H9 (cell line): Measurements from ENCODE around the gene KCTD17. TPM values are rescaled to one million over a fixed set of nuclear protein-coding genes. Genes with fewer than 3 reads are reported as not detected.

Source experiments
- DNase-seq: peaks from one replicate; pipeline ENCODE4 v3.0.0-alpha.2; 2017
- H2AFZ ChIP-seq: one replicate; pipeline ENCODE4 v1.6.1; 2013; ENCODE audit warnings: mild to moderate bottlenecking, low read length, control low read depth, moderate library complexity
- H2AK5ac ChIP-seq: 2 replicates; pipeline ENCODE4 v1.6.1; 2013; ENCODE audit warnings: low read length, control low read depth, mixed read lengths; ENCODE audit not compliant: insufficient read length
- H2BK120ac ChIP-seq: one replicate; pipeline ENCODE4 v1.6.1; 2013; ENCODE audit warnings: low read depth, mild to moderate bottlenecking, low read length, control low read depth, inconsistent platforms; ENCODE audit not compliant: poor library complexity, severe bottlenecking
- H2BK12ac ChIP-seq: 2 replicates; pipeline ENCODE4 v1.6.1; 2013; ENCODE audit warnings: low read length, control low read depth, mixed read lengths, low read depth; ENCODE audit not compliant: insufficient read length
- H2BK15ac ChIP-seq: 2 replicates; pipeline ENCODE4 v1.6.1; 2013; ENCODE audit warnings: low read depth, low read length, control low read depth
- H2BK20ac ChIP-seq: one replicate; pipeline ENCODE4 v1.6.1; 2013; ENCODE audit warnings: low read depth, mild to moderate bottlenecking, low read length, control low read depth, inconsistent platforms; ENCODE audit not compliant: poor library complexity, severe bottlenecking
- H2BK5ac ChIP-seq: 2 replicates; pipeline ENCODE4 v1.6.1; 2013; ENCODE audit warnings: low read length, control low read depth, mixed read lengths; ENCODE audit not compliant: insufficient read length
- H3K14ac ChIP-seq: 2 replicates; pipeline ENCODE4 v1.6.1; 2013; ENCODE audit warnings: low read length, control low read depth; ENCODE audit not compliant: insufficient read depth
- H3K18ac ChIP-seq: 2 replicates; pipeline ENCODE4 v1.6.1; 2013; ENCODE audit warnings: low read depth, mild to moderate bottlenecking, mixed read lengths, low read length, control low read depth; ENCODE audit not compliant: insufficient read length
- H3K23ac ChIP-seq: 2 replicates; pipeline ENCODE4 v1.6.1; 2013; ENCODE audit warnings: low read length, control low read depth, mixed read lengths, low read depth; ENCODE audit not compliant: insufficient read length
- H3K23me2 ChIP-seq: 2 replicates; pipeline ENCODE4 v1.6.1; 2013; ENCODE audit warnings: low read depth, mild to moderate bottlenecking, mixed read lengths, low read length, control low read depth; ENCODE audit not compliant: insufficient read length, poor library complexity, severe bottlenecking
- H3K27ac ChIP-seq: 2 replicates; pipeline ENCODE4 v1.5.1; 2013; ENCODE audit warnings: low read length, control low read depth, mixed read lengths, low read depth; ENCODE audit not compliant: insufficient read length
- H3K27me3 ChIP-seq: 2 replicates; pipeline ENCODE4 v1.6.1; 2013; ENCODE audit warnings: low read length, control low read depth, inconsistent platforms; ENCODE audit not compliant: insufficient read depth
- H3K4ac ChIP-seq: 2 replicates; pipeline ENCODE4 v1.6.1; 2013; ENCODE audit warnings: low read depth, mild to moderate bottlenecking, control low read depth, inconsistent platforms, low read length, moderate library complexity
- H3K4me1 ChIP-seq: 2 replicates; pipeline ENCODE4 v1.6.1; 2013; ENCODE audit warnings: low read length, control low read depth, inconsistent platforms; ENCODE audit not compliant: insufficient read depth
- H3K4me2 ChIP-seq: 2 replicates; pipeline ENCODE4 v1.6.1; 2013; ENCODE audit warnings: low read length, control low read depth, mixed read lengths; ENCODE audit not compliant: insufficient read length, insufficient read depth
- H3K56ac ChIP-seq: 2 replicates; pipeline ENCODE4 v1.6.1; 2013; ENCODE audit warnings: low read depth, mild to moderate bottlenecking, mixed read lengths, low read length, control low read depth; ENCODE audit not compliant: insufficient read length
- H3K79me1 ChIP-seq: 2 replicates; pipeline ENCODE4 v1.6.1; 2013; ENCODE audit warnings: low read depth, mild to moderate bottlenecking, moderate library complexity, low read length, control low read depth, inconsistent platforms; ENCODE audit not compliant: insufficient read depth, poor library complexity, severe bottlenecking
- H3K79me2 ChIP-seq: 2 replicates; pipeline ENCODE4 v1.6.1; 2013; ENCODE audit warnings: low read length, control low read depth, inconsistent platforms; ENCODE audit not compliant: insufficient read depth
- H3K9ac ChIP-seq: 2 replicates; pipeline ENCODE4 v1.6.1; 2013; ENCODE audit warnings: low read length, control low read depth, mixed read lengths; ENCODE audit not compliant: insufficient read length; ENCODE audit errors: extremely low read depth
- H3K9me3 ChIP-seq: one replicate; pipeline ENCODE4 v1.6.1; 2013; ENCODE audit warnings: low read depth, low read length, inconsistent platforms; ENCODE audit not compliant: control insufficient read depth
- H3T11ph ChIP-seq: one replicate; pipeline ENCODE4 v1.6.1; 2013; ENCODE audit warnings: mild to moderate bottlenecking, low read length, control low read depth, inconsistent platforms
- H4K20me1 ChIP-seq: one replicate; pipeline ENCODE4 v1.6.1; 2013; ENCODE audit not compliant: control insufficient read depth, insufficient read length, insufficient read depth
- H4K5ac ChIP-seq: 2 replicates; pipeline ENCODE4 v1.6.1; 2013; ENCODE audit warnings: low read depth, mild to moderate bottlenecking, mixed read lengths, low read length, control low read depth; ENCODE audit not compliant: insufficient read length
- H4K8ac ChIP-seq: replicated peaks from 2 replicates; pipeline ENCODE4 v1.6.1; 2013; ENCODE audit warnings: low read length, control low read depth, mixed read lengths, low read depth; ENCODE audit not compliant: insufficient read length
- H4K91ac ChIP-seq: 2 replicates; pipeline ENCODE4 v1.6.1; 2013; ENCODE audit warnings: low read depth, mild to moderate bottlenecking, moderate library complexity, mixed read lengths, low read length, control low read depth; ENCODE audit not compliant: insufficient read length
- H3K27ac Mint-ChIP-seq, 3 experiments: 2 replicates in 2 of 3; 3 replicates in 1 of 3; pipeline ENCODE4 v1.8.0; 2020 to 2021; ENCODE audit warnings: mixed read lengths in 3 of 3, mild to moderate bottlenecking in 1 of 3, moderate library complexity in 1 of 3
- H3K27me3 Mint-ChIP-seq: 2 replicates; pipeline ENCODE4 v1.8.0; 2021; ENCODE audit warnings: low read depth, mild to moderate bottlenecking, moderate library complexity, mixed read lengths
- H3K36me3 Mint-ChIP-seq, 3 experiments: 2 replicates in 2 of 3; 3 replicates in 1 of 3; pipeline ENCODE4 v1.8.0; 2020 to 2021; ENCODE audit warnings: low read depth in 3 of 3, mixed read lengths in 3 of 3; ENCODE audit not compliant: insufficient read depth in 1 of 3
- H3K4me1 Mint-ChIP-seq, 2 experiments: 2 replicates each; pipeline ENCODE4 v1.8.0; 2020; ENCODE audit warnings: mixed read lengths in 2 of 2
- H3K4me3 Mint-ChIP-seq, 2 experiments: 2 replicates in 1 of 2; 3 replicates in 1 of 2; pipeline ENCODE4 v1.8.0; 2020 to 2021; ENCODE audit warnings: mild to moderate bottlenecking in 2 of 2, mixed read lengths in 2 of 2, moderate library complexity in 1 of 2
- H3K9me3 Mint-ChIP-seq, 2 experiments: 2 replicates in 1 of 2; 3 replicates in 1 of 2; pipeline ENCODE4 v1.8.0; 2020; ENCODE audit warnings: mild to moderate bottlenecking in 2 of 2, mixed read lengths in 2 of 2, moderate library complexity in 1 of 2
- WGBS: extraction: QIAGEN DNeasy Blood & Tissue Kit; methylation state at CpG from one replicate; pipeline ENCODE4 v1.1.7; 2013; ENCODE audit warnings: missing lambda C conversion rate, low lambda C conversion rate, mixed read lengths; ENCODE audit not compliant: insufficient read length; ENCODE audit errors: extremely low coverage; 5-methylcytosine and 5-hydroxymethylcytosine counted together
- total RNA-seq: library from RNA; stranded (reverse); gene quantifications from 2 replicates; pipeline ENCODE4 v1.2.1, GENCODE V29; 2021
- TF ChIP-seq, protein P1 (sequence below): fragments of 200-600 bp; sonication (generic); conservative IDR thresholded peaks from 3 replicates; pipeline ENCODE4 v1.8.0; 2021; ENCODE audit warnings: antibody characterized with exemption, mild to moderate bottlenecking

The KCTD17 gene
- total RNA-seq, 1 experiment from 2014 or later, result 34.1 TPM

DNA sequence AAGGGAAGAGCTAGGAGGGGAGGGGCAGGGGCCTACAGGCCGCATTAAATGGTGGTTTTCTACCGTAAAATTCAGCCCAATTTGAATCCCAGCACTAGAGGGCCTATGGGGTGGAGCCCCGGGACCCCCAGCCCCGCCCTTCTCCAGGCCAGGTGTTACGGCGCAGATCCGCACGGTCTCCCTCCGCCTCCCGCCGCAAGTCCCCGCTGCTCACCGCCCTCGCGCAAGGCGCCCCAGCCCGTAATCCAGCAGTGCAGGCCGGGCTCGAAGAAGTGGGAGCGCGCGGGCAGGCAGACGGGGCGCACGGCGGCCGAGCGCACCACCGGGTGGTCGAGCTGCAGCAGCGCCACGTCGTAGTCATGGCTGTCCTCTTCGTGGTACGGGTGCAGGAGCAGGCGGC, 17.3 kb downstream of the KCTD17 start:
- H3K36me3 Mint-ChIP-seq, result peaks cover 2 to 9% (median 6%) of the 10 kb centered on the region in 3 experiments; a peak in 5 of 7 replicates
- no peak overlapping the region for H4K8ac ChIP-seq
- H2BK12ac ChIP-seq, result no peak overlapping the region
- no peak overlapping the region for H2AFZ ChIP-seq
- no peak overlapping the region for H2BK15ac ChIP-seq
- no peak overlapping the region for H3K56ac ChIP-seq
- no peak overlapping the region for H3T11ph ChIP-seq
- H3K9me3 Mint-ChIP-seq, result no peaks in the 10 kb centered on the region; a peak in 1 of 5 replicates
- DNase-seq, result peak; percentile 81
- H3K27me3 Mint-ChIP-seq, result peaks cover 47% of the 10 kb centered on the region
- no peaks in the 10 kb centered on the region for H3K9me3 ChIP-seq
- no peak overlapping the region for H3K18ac ChIP-seq
- peaks cover 16% of the 10 kb centered on the region for H3K27me3 ChIP-seq
- no peak overlapping the region for H3K4ac ChIP-seq
- no peak overlapping the region for H3K27ac ChIP-seq
- H3K79me2 ChIP-seq, result no peaks in the 10 kb centered on the region
- no peak overlapping the region for H3K9ac ChIP-seq
- peaks cover 3% of the 10 kb centered on the region for H3K23me2 ChIP-seq
- H2BK5ac ChIP-seq, result no peak overlapping the region
- H3K4me2 ChIP-seq, result peak overlapping the region; percentile 38
- H2BK120ac ChIP-seq, result no peak overlapping the region
- H4K91ac ChIP-seq, result no peak overlapping the region
- H3K4me3 Mint-ChIP-seq, result peak overlapping the region; percentile 12 to 51; a peak in 3 of 5 replicates
- TF ChIP-seq, protein P1, sequence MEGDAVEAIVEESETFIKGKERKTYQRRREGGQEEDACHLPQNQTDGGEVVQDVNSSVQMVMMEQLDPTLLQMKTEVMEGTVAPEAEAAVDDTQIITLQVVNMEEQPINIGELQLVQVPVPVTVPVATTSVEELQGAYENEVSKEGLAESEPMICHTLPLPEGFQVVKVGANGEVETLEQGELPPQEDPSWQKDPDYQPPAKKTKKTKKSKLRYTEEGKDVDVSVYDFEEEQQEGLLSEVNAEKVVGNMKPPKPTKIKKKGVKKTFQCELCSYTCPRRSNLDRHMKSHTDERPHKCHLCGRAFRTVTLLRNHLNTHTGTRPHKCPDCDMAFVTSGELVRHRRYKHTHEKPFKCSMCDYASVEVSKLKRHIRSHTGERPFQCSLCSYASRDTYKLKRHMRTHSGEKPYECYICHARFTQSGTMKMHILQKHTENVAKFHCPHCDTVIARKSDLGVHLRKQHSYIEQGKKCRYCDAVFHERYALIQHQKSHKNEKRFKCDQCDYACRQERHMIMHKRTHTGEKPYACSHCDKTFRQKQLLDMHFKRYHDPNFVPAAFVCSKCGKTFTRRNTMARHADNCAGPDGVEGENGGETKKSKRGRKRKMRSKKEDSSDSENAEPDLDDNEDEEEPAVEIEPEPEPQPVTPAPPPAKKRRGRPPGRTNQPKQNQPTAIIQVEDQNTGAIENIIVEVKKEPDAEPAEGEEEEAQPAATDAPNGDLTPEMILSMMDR, result peak; percentile 23; the same call in 1 of the 3 replicates
- H3K4me1 Mint-ChIP-seq, result no peaks in the 10 kb centered on the region
- H3K27ac Mint-ChIP-seq, result no peak overlapping the region
- H3K23ac ChIP-seq, result no peak overlapping the region
- H2AK5ac ChIP-seq, result no peak overlapping the region
- H2BK20ac ChIP-seq, result no peak overlapping the region
- H3K14ac ChIP-seq, result 0 out of 2 replicates have a peak overlapping the region, but pooled peaks have one; percentile 69
- no peak overlapping the region for H4K5ac ChIP-seq
- peaks cover 2% of the 10 kb centered on the region for H4K20me1 ChIP-seq
- no peaks in the 10 kb centered on the region for H3K79me1 ChIP-seq
- no CpG with 5 or more reads among the region's 36 CpGs for WGBS
- no peaks in the 10 kb centered on the region for H3K4me1 ChIP-seq
